Sigmoid colon (tissue), 4 donors: Measurements from ENCODE around the gene MLXIP.

Source experiments
- CTCF ChIP-seq, 4 experiments: fragments of 450-650 bp in 3 of 4; fragments of 200-600 bp in 1 of 4; IDR thresholded peaks; one replicate each; pipeline ENCODE4 v1.5.1; 2016 to 2019; ENCODE audit warnings: antibody characterized with exemption in 4 of 4, mild to moderate bottlenecking in 3 of 4, moderate library complexity in 2 of 4
- POLR2A ChIP-seq, 2 donors: fragments of 450-650 bp; IDR thresholded peaks; one replicate each; pipeline ENCODE4 v1.6.1; 2016; ENCODE audit warnings: antibody characterized with exemption in 2 of 2, mild to moderate bottlenecking in 2 of 2, moderate library complexity in 2 of 2
- POLR2AphosphoS5 ChIP-seq, 4 donors: sonication (generic); formaldehyde crosslinking; IDR thresholded peaks; one replicate each; pipeline ENCODE4 v1.6.1; 2017; ENCODE audit warnings: antibody characterized with exemption in 4 of 4

- TF ChIP-seq CTCF (IDR thresholded peaks at IDR 0.05) (no peak), POLR2A (IDR thresholded peaks at IDR 0.05) (no peak), POLR2AphosphoS5 (IDR thresholded peaks at IDR 0.05) (peak in 3 of 4 donors; percentile 15 to 42 (median 37))
Measured at GRCh38 chr12:122051231-122051876, 27.2 kb upstream of the MLXIP start.
